Measurements from ENCODE around the gene PPP1R2C.

PPP1R2C gene

GRCh38 chrX:42748067-42748850 lies 29.7 kb downstream of the PPP1R2C start:
- DNase-seq: no peak

- no peak for DNase-seq
These were observed 31.4 kb downstream of the PPP1R2C start for GRCh38 chrX:42746606-42747005.

GRCh38 chrX:42740456-42740855 lies 37.5 kb downstream of the PPP1R2C start:
- DNase-seq: no peak

- DNase-seq: no peak
These were observed 38.2 kb downstream of the PPP1R2C start for GRCh38 chrX:42739741-42740140.

- DNase-seq: peak in 1 of 2 donors; percentile 25
These were observed 38.7 kb downstream of the PPP1R2C start for GRCh38 chrX:42739258-42739657.

GRCh38 chrX:42738552-42738951 lies 39.4 kb downstream of the PPP1R2C start:
- DNase-seq: no peak

- no peak for DNase-seq
These were observed 42.7 kb downstream of the PPP1R2C start for GRCh38 chrX:42735250-42735649.

GRCh38 chrX:42732506-42732905 lies 45.5 kb downstream of the PPP1R2C start:
- no peak for DNase-seq
